Kidney (tissue), 14 donors: ENCODE data around the gene PEX5. TPM values are rescaled to one million over a fixed set of nuclear protein-coding genes. Genes with fewer than 3 reads are reported as not detected.
"Not testable (repeated sequence)": the region's sequence is repeated elsewhere in the genome, so short reads cannot be mapped to it uniquely, and the experiment has no call there.

Experiments
- DNase-seq, 5 donors: peaks; one replicate each; pipeline ENCODE4 v3.0.0-alpha.2; 2013 to 2020
- FAIRE-seq: peaks from 2 replicates; lab custom pipeline; 2012; peaks lifted over from hg19 to GRCh38; lab: Jason Lieb, UNC
- H3K27ac ChIP-seq, 2 donors: one replicate each; pipeline ENCODE4 v1.7.0; 2013; ENCODE audit warnings: low read depth in 2 of 2, low read length in 2 of 2, inconsistent platforms in 1 of 2
- H3K27me3 ChIP-seq: one replicate; pipeline ENCODE4 v1.7.1; 2013; ENCODE audit warnings: low read length, inconsistent platforms; ENCODE audit not compliant: control insufficient read depth, insufficient read depth
- H3K36me3 ChIP-seq, 3 donors: one replicate each; pipeline versions ENCODE4 v1.7.0 to v1.7.1; 2013; ENCODE audit warnings: low read length in 3 of 3, control low read depth in 1 of 3, inconsistent platforms in 1 of 3; ENCODE audit not compliant: insufficient read depth in 3 of 3, control insufficient read depth in 2 of 3
- H3K4me1 ChIP-seq, 3 donors: one replicate each; pipeline versions ENCODE4 v1.7.0 to v1.7.1; 2013; ENCODE audit warnings: low read length in 3 of 3, inconsistent platforms in 1 of 3, low read depth in 1 of 3; ENCODE audit not compliant: control insufficient read depth in 2 of 3, insufficient read depth in 2 of 3
- H3K4me3 ChIP-seq, 3 donors: one replicate each; pipeline versions ENCODE4 v1.7.0 to v1.8.1; 2013; ENCODE audit warnings: low read length in 3 of 3, control low read depth in 1 of 3, inconsistent platforms in 1 of 3
- H3K9ac ChIP-seq, 3 donors: one replicate each; pipeline versions ENCODE4 v1.7.0 to v1.7.1; 2013; ENCODE audit warnings: low read length in 3 of 3, control low read depth in 1 of 3, inconsistent platforms in 1 of 3
- H3K9me3 ChIP-seq, 3 donors: one replicate each; pipeline versions ENCODE4 v1.7.0 to v1.7.1; 2013; ENCODE audit warnings: low read length in 3 of 3, control low read depth in 1 of 3, inconsistent platforms in 1 of 3; ENCODE audit not compliant: control insufficient read depth in 2 of 3, insufficient read depth in 1 of 3
- intact Hi-C: fragments of 100-400 bp; cut with DNase I; formaldehyde crosslinking; loops from one replicate; pipeline ENCODE4 v1.11.1; 2022
- polyA plus RNA-seq: library from polyadenylated mRNA; stranded (reverse); fragments of 350-450 nt; fragmentation: Illumina TruSeq; extraction: RNeasy Lipid Tissue Mini Kit (QIAGEN cat#74804); gene quantifications from one replicate; pipeline ENCODE4 v1.2.3, GENCODE V29; 2014; ENCODE audit warnings: low read depth, low replicate concordance; ENCODE audit not compliant: insufficient read depth
- total RNA-seq: library from RNA; stranded (reverse); fragmentation: NEBNext Ultra II Directional; extraction: Animal tissue kit (Norgen Biotek cat#: 25700); gene quantifications from one replicate; pipeline ENCODE4 v1.2.1, GENCODE V29; 2021
- TF ChIP-seq, protein P1 (sequence below): IDR thresholded peaks from 3 replicates; pipeline ENCODE4 v1.5.1; 2012; ENCODE audit warnings: mild to moderate bottlenecking, moderate library complexity, borderline replicate concordance; ENCODE audit not compliant: insufficient read depth; ENCODE audit errors: extremely low read depth
- donor health status: control.
- donor health status: control.
- donor health status: control.
- donor health status: control.
- donor health status: control.
- donor health status: DM: yes; HTN: yes; CAD: no.
- donor health status: Normal renal cell carcinoma (clear cell type).

The PEX5 gene
- total and polyA plus RNA-seq, 2 donors from 2014 or later, result 30.8 to 42.3 TPM

DNA sequence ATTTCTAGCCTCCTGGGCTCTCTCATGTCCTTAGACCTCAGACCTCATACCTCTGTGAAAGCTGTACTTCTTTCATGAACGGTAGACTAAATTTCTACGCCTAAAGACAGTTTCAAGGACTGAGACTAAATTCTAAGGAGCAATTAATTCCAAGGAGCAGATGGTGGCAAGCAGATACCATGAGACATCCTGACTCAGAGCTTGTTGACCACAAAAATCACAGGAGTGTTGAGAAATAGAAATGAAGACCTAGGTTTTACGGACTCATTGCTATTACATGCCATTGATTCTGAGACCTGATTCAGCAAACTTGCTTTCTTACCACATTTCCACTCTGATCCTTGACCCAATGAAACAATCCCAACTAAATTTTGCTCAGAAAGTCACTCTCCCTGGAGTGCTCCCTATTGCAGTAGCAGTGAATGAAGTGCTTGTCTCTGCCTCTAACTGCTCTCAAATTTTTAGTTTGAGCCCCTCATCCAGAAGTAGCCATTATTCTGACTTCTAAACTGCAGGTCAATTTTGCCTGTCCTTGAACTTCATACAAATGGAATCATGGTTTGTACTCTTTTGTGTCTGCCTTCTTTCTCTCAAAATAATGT is 52.0 kb downstream of the PEX5 start:
- FAIRE-seq (no peak), DNase-seq (no peak)
- Histone ChIP-seq H3K36me3 (no peaks in the 10 kb centered on the region), H3K9me3 (no peaks in the 10 kb centered on the region), H3K27ac (no peak overlapping the region), H3K9ac (no peak overlapping the region), H3K4me3 (no peak overlapping the region), H3K4me1 (no peaks in the 10 kb centered on the region), H3K27me3 (no peaks in the 10 kb centered on the region)
- TF ChIP-seq, protein P1, sequence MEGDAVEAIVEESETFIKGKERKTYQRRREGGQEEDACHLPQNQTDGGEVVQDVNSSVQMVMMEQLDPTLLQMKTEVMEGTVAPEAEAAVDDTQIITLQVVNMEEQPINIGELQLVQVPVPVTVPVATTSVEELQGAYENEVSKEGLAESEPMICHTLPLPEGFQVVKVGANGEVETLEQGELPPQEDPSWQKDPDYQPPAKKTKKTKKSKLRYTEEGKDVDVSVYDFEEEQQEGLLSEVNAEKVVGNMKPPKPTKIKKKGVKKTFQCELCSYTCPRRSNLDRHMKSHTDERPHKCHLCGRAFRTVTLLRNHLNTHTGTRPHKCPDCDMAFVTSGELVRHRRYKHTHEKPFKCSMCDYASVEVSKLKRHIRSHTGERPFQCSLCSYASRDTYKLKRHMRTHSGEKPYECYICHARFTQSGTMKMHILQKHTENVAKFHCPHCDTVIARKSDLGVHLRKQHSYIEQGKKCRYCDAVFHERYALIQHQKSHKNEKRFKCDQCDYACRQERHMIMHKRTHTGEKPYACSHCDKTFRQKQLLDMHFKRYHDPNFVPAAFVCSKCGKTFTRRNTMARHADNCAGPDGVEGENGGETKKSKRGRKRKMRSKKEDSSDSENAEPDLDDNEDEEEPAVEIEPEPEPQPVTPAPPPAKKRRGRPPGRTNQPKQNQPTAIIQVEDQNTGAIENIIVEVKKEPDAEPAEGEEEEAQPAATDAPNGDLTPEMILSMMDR, result no peak
- intact Hi-C loops, result no loop called here

DNA sequence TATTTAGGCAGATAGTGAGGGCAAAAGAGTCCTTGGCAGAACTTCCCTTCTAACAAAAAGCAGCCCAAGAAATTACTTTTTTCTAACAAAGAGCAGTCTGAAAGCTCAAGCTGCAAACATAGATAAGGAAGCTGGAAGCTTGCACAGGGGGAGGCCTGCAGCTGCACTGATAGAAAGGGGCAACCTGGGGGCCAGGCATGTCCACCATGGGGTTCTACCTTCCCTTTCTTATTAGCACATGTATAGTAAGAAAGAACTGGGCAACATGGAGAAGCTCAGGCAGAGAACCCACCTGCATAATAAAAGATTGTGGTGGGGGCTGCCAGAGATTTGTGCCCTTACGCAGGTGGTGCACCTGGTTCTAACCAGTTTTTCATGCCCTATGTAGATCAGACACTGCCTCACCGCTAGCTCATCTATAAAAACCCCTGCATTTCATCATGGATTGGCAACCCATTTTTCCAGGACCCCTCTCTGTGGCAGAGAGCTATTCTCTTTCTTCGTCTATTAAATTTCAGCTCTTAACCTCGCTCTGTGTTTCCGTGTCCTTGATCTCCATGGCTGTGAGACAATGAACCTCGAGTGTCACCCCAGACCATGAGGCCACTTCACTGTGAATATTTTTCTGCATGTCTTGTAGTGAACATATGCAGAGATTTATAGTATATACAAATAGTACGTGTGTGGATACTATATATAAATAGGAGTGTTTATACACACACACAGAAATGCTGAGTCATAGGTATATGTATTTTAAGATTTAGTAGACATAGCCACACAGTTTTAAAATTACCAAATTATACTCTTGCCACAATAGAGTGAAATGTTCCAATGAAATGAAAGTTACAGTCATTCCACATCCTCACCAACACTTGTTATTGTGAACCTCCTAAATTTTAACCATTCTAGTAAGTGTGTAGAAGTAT is 53.0 kb downstream of the PEX5 start:
- H3K27me3 ChIP-seq, result no peaks in the 10 kb centered on the region
- H3K27ac ChIP-seq, result no peak overlapping the region
- TF ChIP-seq, protein P1, result no peak
- no peaks in the 10 kb centered on the region for H3K4me1 ChIP-seq
- intact Hi-C loops, result no loop called here
- DNase-seq (no peak), FAIRE-seq (no peak)
- H3K36me3 ChIP-seq, result no peaks in the 10 kb centered on the region
- H3K9ac ChIP-seq, result no peak overlapping the region
- no peak overlapping the region for H3K4me3 ChIP-seq
- no peaks in the 10 kb centered on the region for H3K9me3 ChIP-seq

DNA sequence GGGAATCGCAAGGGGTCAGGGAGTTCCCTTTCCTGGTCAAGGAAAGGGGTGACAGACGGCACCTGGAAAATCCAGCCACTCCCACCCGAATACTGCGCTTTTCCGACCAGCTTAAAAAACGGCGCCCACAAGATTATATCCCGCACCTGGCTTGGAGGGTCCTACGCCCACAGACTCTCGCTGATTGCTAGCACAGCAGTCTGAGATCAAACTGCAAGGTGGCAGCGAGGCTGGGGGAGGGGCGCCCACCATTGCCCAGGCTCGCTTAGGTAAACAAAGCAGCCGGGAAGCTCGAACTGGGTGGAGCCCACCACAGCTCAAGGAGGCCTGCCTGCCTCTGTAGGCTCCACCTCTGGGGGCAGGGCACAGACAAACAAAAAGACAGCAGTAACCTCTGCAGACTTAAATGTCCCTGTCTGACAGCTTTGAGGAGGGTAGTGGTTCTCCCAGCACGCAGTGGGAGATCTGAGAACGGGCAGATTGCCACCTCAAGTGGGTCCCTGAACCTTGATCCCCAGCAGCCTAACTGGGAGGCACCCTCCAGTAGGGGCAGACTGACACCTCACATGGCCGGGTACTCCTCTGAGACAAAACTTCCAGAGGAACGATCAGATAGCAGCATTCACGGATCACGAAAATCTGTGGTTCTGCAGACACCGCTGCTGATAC is 62.0 kb downstream of the PEX5 start:
- intact Hi-C loops, FAIRE-seq, H3K27me3 ChIP-seq, H3K27ac ChIP-seq, H3K9me3 ChIP-seq, H3K36me3 ChIP-seq, H3K4me1 ChIP-seq, DNase-seq, H3K9ac ChIP-seq, H3K4me3 ChIP-seq: not testable (repeated sequence)

DNA sequence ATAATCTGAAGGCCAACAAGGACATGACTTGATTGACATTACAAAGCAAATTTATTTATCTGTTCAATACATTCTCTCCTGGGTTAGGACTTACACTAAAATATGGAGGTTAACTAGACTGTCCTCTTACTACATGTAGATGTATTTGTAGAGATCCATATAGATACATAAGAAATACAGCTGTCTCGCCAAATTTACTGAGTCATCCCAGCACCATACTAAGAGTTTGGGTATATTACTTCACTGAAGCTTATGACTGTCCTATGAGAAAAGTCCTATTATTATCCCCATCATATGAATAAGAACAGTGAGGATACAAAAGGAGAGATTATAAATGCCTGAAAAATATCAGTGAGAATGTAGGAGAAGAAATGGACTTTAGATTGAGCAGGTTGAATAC is 69.6 kb downstream of the PEX5 start:
- Histone ChIP-seq H3K36me3 (no peaks in the 10 kb centered on the region), H3K9ac (no peak overlapping the region), H3K4me3 (no peak overlapping the region), H3K4me1 (no peaks in the 10 kb centered on the region), H3K27me3 (no peaks in the 10 kb centered on the region), H3K9me3 (no peaks in the 10 kb centered on the region), H3K27ac (no peak overlapping the region)
- no peak for DNase-seq
- FAIRE-seq, result no peak
- TF ChIP-seq, protein P1, result no peak
- intact Hi-C loops, result no loop called here
